HG03432 (cell line): ENCODE results near the gene TULP3.

Experiments used
- ATAC-seq: cut with Tn5 transposase; IDR thresholded peaks from one replicate; pipeline ENCODE4 v1.9.1; 2021; ENCODE audit warnings: mild to moderate bottlenecking, moderate library complexity; ENCODE audit not compliant: unreplicated experiment

The TULP3 gene

GRCh38 chr12:2963760-2964292, 73.1 kb downstream of the TULP3 start:
- ATAC-seq, result no peak

- ATAC-seq, result no peak
Observed at GRCh38 chr12:2967651-2968050, 77.0 kb downstream of the TULP3 start.

- ATAC-seq, result no peak
Observed at GRCh38 chr12:2970744-2971143, 80.1 kb downstream of the TULP3 start.

GRCh38 chr12:2973566-2973965, 82.9 kb downstream of the TULP3 start:
- ATAC-seq, result no peak

- no peak for ATAC-seq
Observed at GRCh38 chr12:2974560-2974971, 83.9 kb downstream of the TULP3 start.

- ATAC-seq, result no peak
Observed at GRCh38 chr12:2976581-2976996, 85.9 kb downstream of the TULP3 start.

GRCh38 chr12:2977776-2978175, 87.1 kb downstream of the TULP3 start:
- no peak for ATAC-seq

- ATAC-seq, result no peak
Observed at GRCh38 chr12:2979806-2980205, 89.1 kb downstream of the TULP3 start.

- no peak for ATAC-seq
Observed at GRCh38 chr12:2980630-2981029, 89.9 kb downstream of the TULP3 start.

- ATAC-seq, result no peak
Observed at GRCh38 chr12:2982361-2982760, 91.7 kb downstream of the TULP3 start.

- no peak for ATAC-seq
Observed at GRCh38 chr12:2984249-2984648, 93.6 kb downstream of the TULP3 start.

GRCh38 chr12:2984698-2985097, 94.0 kb downstream of the TULP3 start:
- no peak for ATAC-seq

- no peak for ATAC-seq
Observed at GRCh38 chr12:2986876-2987275, 96.2 kb downstream of the TULP3 start.

GRCh38 chr12:2988494-2988893, 97.8 kb downstream of the TULP3 start:
- no peak for ATAC-seq
